Neural progenitor cell (in vitro differentiated cells): Measurements from ENCODE around the gene BLTP3A.

Experiments
- CTCF ChIP-seq: fragments of 200-600 bp; sonication (generic); IDR thresholded peaks from 2 replicates; pipeline ENCODE4 v1.5.1; 2017; ENCODE audit warnings: antibody characterized with exemption, mild to moderate bottlenecking
- EZH2 ChIP-seq: fragments of 200-600 bp; sonication (generic); IDR thresholded peaks from 2 replicates; pipeline ENCODE4 v1.6.1; 2017; ENCODE audit warnings: antibody characterized with exemption, mild to moderate bottlenecking, moderate library complexity

- TF ChIP-seq CTCF (no peak), EZH2 (no peak)
These were observed 12.7 kb downstream of the BLTP3A start for GRCh38 chr6:34804543-34804942.
